ENCODE results near the gene FCRL4.

Gene FCRL4

GRCh38 chr1:157597959-157598667 is at the start of gene FCRL4:
Gene FCRL4 (minus strand): TSS chr1:157598085. CDS start chr1:157597944, 141 bp downstream.
- in situ Hi-C loops (cut with MboI; ENCODE audit: low pct_unique_long_range_greater_than_20kb, low sequenced_read_pairs), result loop anchor here (25.0 kb wide), 1 partner anchor 514 kb away; no protein-coding TSS in a partner anchor
- DNase-seq, result no peak

GRCh38 chr1:157646144-157646543 is 48.3 kb upstream of the FCRL4 start:
- peak; percentile 30 for DNase-seq
- in situ Hi-C loops (cut with MboI; ENCODE audit: low pct_unique_long_range_greater_than_20kb, low sequenced_read_pairs), result no loop called here

DNA sequence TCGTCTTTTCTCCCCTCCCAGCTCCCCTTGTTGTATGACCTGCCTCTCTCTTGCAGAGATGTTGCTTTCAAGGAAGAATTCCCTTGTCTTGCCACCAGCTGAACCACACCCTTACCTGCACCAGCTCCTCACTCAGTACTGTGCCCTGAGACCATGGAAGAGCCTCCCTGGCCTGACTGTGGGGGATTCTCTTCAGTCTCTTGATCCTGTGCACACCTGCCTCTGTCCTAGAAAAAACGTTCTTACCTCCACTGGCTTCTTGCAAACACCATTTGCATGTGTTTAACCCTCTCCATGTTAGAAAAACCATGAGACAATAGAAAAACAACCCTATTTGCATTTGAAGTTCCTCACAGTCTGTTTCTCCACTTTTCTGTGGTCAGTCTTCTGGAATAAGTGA is 43.3 kb upstream of the FCRL4 start:
- in situ Hi-C loops (cut with MboI; ENCODE audit: low pct_unique_long_range_greater_than_20kb, low sequenced_read_pairs), result no loop called here
- no peak for DNase-seq

- DNase-seq, result no peak
- in situ Hi-C loops (cut with MboI; ENCODE audit: low pct_unique_long_range_greater_than_20kb, low sequenced_read_pairs), result no loop called here
Measured at GRCh38 chr1:157639800-157640199, 41.9 kb upstream of the FCRL4 start.

GRCh38 chr1:157628773-157629172 is 30.9 kb upstream of the FCRL4 start:
- in situ Hi-C loops (cut with MboI; ENCODE audit: low pct_unique_long_range_greater_than_20kb, low sequenced_read_pairs), result no loop called here
- DNase-seq, result no peak

- in situ Hi-C loops (cut with MboI; ENCODE audit: low pct_unique_long_range_greater_than_20kb, low sequenced_read_pairs), result no loop called here
- DNase-seq, result peak; percentile 26
Measured at GRCh38 chr1:157626099-157626498, 28.2 kb upstream of the FCRL4 start.

DNA sequence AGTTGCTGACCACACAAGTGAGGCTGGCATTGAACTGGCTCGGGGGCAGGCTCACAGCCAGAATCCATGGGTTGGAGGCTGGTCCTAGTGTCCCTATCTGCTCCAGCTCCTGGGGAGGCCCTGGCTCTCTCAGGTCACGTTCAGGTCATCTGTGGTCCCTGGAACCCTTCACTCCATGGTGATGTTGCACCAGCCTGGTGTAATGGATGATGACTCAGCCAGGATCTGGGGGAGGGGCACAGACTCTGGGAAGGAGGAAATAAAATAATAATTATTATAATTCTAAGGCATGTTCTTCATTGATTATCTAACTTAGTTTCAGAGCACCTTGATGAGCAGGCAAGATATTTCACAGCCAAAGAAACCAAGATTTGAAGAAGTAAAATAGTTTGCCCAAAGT is 26.6 kb upstream of the FCRL4 start:
- in situ Hi-C loops (cut with MboI; ENCODE audit: low pct_unique_long_range_greater_than_20kb, low sequenced_read_pairs), result no loop called here
- DNase-seq, result no peak

- DNase-seq, result no peak
- in situ Hi-C loops (cut with MboI; ENCODE audit: low pct_unique_long_range_greater_than_20kb, low sequenced_read_pairs), result no loop called here
Measured at GRCh38 chr1:157622471-157622870, 24.6 kb upstream of the FCRL4 start.

DNA sequence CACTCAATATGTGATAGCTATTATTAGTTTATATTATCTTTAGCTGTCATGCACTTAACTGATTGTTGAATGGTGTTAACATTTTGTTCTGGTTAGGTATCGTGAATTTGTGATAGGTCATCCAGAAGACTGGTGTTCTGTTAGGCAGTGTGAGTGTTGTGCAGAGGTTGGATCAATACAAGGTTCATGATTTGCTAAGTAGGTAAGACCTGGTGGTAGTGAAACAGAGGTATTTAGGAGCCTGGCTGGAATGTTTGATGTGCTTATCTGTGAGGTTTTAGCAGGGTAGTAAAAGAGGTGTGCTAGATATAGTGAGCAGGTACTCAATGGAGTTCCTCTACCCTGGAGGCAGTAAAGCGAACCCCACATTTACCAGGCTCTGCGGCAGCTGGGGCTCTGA is 20.3 kb upstream of the FCRL4 start:
- no peak for DNase-seq
- in situ Hi-C loops (cut with MboI; ENCODE audit: low pct_unique_long_range_greater_than_20kb, low sequenced_read_pairs), result no loop called here

DNA sequence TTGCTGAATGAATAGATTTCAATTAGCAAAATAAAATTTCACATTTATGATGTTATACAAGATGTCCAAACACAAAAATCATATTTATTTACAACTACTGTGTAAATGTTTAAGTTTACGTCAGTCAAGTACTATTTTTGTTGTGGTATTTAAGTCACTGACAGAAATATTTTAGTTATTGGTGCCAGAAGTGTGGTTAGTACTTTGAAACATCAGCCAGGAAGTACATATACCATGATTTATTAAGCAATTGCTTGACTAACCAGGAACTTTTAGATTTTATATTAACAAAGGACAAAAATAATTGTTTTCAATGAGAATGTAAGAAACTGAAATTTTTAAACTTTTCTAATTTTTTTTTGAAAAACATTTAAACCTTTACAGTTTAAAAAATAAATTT is 2.4 kb upstream of the FCRL4 start:
- in situ Hi-C loops (cut with MboI; ENCODE audit: low pct_unique_long_range_greater_than_20kb, low sequenced_read_pairs), result no loop called here
- DNase-seq, result no peak

DNA sequence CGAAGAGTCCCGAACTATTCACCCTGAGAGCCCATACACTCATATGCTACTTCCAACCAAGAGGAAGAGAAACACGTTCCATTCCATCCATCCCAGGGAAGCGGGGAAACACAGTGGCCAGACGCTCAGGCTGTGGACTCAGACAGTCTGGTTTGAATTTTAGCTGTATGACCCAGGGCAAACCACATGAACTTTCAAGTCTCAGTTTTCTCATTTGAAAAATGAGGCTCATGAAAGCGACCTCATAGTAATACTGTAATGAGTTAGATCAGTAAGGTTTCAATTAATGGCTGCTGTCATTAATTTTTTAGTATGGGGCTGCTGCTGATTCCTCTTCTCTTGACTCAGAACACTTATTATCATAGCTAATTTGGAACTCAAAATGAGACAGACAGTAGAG is 1.5 kb downstream of the FCRL4 start:
- DNase-seq, result no peak
- in situ Hi-C loops (cut with MboI; ENCODE audit: low pct_unique_long_range_greater_than_20kb, low sequenced_read_pairs), result loop anchor here (25.0 kb wide), 1 partner anchor 516 kb away; no protein-coding TSS in a partner anchor

DNA sequence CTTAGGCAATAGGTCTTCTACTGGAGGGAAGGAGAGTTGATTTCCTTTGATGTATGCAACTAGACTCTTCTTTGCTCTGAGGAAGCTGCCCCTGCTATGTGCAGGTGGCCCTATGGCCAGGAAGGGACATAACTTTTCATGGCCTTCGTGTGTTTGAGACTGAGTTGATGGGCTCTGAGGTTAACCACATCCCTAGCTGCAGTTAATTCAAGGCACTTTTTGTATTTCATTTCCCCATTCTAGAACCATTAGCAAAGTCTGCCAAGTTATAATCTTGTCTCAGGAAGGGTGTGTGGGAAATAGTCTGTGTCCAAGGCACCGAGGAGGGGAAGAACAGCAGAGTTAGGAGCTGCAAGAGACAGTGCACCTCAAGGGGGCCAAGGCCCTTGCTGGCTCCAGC is 2.5 kb downstream of the FCRL4 start:
- in situ Hi-C loops (cut with MboI; ENCODE audit: low pct_unique_long_range_greater_than_20kb, low sequenced_read_pairs), result loop anchor here (25.0 kb wide), 1 partner anchor 517 kb away; no protein-coding TSS in a partner anchor
- DNase-seq, result peak; percentile 89

- in situ Hi-C loops (cut with MboI; ENCODE audit: low pct_unique_long_range_greater_than_20kb, low sequenced_read_pairs), result loop anchor here (25.0 kb wide), 1 partner anchor 526 kb away; no protein-coding TSS in a partner anchor
- no peak for DNase-seq
Measured at GRCh38 chr1:157585984-157586383, 11.9 kb downstream of the FCRL4 start.

- in situ Hi-C loops (cut with MboI; ENCODE audit: low pct_unique_long_range_greater_than_20kb, low sequenced_read_pairs), result loop anchor here (25.0 kb wide), 1 partner anchor 528 kb away; no protein-coding TSS in a partner anchor
- no peak for DNase-seq
Measured at GRCh38 chr1:157584503-157584902, 13.4 kb downstream of the FCRL4 start.

DNA sequence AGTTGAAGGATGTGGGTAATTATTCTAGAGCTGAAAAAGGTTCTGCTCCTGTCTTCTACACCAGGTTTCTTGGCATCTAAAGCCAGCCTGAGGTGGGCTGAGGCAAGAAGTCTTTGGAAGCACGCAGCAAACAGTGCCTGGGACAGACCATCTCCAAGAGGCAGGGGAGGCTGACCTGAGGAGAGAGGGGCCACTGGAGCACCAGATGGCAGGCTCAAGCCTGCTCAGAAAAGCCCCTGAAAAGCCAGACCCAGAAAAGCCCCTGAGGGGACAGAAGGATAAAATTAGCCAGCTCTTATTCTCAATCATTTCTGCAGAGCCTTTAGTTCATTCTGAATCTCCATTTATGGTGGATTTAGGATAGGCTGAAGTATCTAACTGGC is 17.1 kb downstream of the FCRL4 start:
- in situ Hi-C loops (cut with MboI; ENCODE audit: low pct_unique_long_range_greater_than_20kb, low sequenced_read_pairs), result loop anchor here (25.0 kb wide), 1 partner anchor 531 kb away; no protein-coding TSS in a partner anchor
- DNase-seq, result no peak

DNA sequence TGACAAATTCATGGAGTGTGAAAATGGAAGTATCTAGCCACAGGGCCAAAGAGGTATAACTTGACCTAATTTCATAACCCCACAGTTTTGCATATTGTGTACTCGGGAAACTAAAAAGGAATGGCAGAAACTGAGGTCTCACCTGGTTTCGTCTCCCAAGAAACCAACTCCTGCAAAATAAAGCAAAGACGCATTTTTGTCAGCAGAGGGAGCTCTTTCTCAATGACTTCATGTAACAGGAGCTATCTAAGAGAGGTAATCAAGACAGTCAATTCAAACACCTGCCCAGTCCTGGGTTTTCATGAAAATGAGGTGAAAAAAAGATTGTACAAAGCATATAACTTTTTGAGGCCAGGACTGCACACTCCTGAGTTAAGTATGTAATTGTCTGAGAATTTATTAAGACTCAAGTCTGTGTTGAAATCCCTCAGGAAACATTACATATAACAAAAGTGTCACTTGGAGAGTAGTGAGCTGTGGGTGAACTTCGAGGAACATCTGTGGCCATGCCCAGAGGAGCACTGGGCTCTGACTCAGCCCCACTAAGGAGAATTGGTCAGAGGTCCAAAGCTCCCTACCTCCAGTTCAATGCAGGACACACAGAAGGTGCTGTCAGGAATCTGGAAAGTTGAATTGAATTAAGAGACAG is 17.6 kb downstream of the FCRL4 start:
- peak; percentile 65 for DNase-seq
- in situ Hi-C loops (cut with MboI; ENCODE audit: low pct_unique_long_range_greater_than_20kb, low sequenced_read_pairs), result loop anchor here (25.0 kb wide), 1 partner anchor 532 kb away; no protein-coding TSS in a partner anchor

DNA sequence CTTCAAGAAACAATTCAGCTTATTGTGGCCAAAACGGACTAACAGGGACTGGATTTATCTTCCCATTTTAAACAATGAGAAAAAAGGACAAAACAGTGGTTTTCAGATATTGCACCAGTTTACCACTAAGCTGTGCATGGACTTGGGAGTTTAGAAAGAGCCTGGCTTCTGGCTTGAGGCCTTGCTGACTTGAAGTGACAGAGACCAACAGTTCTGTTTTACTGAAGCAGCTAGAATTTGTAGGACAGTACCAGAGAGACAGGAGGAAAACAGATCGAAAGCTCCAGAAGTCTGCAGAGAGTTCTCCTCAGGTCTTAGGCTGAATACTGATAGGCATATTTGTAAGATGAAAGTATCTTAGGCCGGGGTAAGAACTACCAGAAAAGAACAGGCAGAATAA is 20.5 kb downstream of the FCRL4 start:
- DNase-seq, result no peak
- in situ Hi-C loops (cut with MboI; ENCODE audit: low pct_unique_long_range_greater_than_20kb, low sequenced_read_pairs), result loop anchor here (25.0 kb wide), 1 partner anchor 535 kb away; no protein-coding TSS in a partner anchor

- DNase-seq, result no peak
- in situ Hi-C loops (cut with MboI; ENCODE audit: low pct_unique_long_range_greater_than_20kb, low sequenced_read_pairs), result loop anchor here (25.0 kb wide), 1 partner anchor 537 kb away; no protein-coding TSS in a partner anchor
Measured at GRCh38 chr1:157575744-157576143, 22.1 kb downstream of the FCRL4 start.

DNA sequence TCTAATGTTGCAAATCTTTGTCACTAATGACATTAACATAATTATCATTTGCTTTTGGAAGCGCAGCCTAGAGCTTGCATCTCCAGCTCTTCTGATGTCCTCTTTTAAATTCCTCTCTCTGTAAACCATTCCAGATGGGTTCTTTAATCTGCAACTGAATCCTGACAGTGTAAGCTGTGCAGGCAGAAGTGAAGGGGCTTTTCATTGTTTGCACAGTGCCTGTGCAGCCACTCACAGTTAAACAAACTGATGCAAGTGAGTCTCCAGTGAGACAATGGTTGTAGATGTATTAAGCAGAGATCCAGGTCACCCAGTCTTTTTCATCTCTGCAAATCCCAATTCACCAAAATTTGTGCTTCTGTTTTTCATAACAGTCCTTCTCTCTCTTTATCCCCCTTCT is 23.0 kb downstream of the FCRL4 start:
- no peak for DNase-seq
- in situ Hi-C loops (cut with MboI; ENCODE audit: low pct_unique_long_range_greater_than_20kb, low sequenced_read_pairs), result loop anchor here (25.0 kb wide), 1 partner anchor 537 kb away; no protein-coding TSS in a partner anchor

Measured in KBM-7 (cell line).